ENCODE data around the gene TENM3.

Gene TENM3

DNA sequence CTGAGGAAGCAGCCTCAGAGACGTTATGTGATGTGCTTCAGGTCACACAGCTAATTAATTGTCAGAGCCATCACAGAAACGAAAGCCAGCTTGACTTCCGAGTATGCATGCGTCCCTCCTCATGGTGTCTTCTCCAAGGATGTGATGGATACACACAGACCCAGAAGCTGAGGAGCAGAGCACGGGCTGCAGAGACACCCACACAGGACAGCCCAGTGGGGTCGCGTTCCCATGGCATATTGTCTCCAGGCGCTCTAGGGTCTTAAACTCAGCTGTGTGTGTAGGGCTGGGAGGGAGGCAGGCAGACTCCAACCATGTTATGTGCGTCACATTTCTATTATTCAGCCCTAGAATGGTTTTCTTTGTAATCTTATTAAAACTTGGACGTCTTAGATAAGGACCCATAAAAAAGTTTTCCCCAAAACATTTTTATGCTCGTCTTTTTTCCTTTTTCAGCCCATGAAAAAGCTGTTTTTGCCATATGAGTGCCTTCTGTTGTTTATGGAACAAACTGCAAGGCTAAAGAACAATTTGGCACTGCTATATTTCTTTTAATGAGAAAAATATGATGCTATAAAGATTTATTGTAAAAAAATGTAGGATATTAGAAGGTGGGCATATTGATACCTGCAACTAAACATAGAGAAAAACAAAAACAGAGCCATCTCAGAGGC is 48.5 kb downstream of the TENM3 start:
- no peak for DNase-seq

DNA sequence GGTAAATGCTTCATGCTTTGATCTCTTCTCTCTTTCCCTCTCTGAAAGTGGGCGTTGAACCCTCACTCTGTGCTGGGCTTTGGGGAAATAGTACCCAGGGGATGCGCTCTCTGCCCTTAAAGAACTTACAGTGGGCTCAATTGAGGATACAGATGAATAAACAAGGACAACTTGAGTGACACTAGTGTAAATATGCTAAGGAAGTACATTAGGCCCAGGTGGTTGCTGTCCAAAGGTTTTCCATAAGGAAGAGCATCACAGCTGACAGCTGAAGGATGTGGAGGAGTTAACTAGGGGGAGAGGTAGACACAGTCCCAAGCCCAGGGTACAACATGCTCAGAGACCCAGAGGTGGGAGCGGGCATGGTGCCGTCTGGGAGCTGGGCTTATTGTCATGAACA is 49.4 kb downstream of the TENM3 start:
- no peak for DNase-seq

DNA sequence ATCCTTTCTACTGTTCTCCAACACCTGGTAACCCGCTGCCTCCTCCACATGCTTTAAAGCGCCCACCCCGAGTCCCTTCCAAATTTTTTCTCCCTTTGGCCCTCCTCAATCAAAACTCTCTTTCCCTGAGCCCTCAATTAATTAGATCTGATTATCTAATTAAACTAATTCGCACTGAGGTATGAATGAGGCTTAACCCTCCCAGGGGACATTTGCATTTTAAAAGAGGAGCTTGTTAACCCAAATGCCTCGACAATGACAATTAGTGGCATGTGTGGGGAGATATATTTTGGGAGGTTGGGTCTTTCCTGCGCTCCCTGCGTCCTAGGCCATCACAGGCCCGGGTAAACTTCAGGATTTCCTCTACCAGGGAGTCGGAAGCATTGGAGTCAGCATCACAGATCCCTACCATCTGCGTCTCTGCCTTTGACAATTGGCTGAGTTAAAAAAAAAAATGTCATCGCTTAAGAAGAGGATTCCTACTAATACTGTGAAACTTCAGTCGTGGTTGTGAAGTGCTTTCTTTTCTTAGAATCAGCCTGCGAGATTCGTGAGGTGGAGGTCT is 50.6 kb downstream of the TENM3 start:
- DNase-seq: no peak

DNA sequence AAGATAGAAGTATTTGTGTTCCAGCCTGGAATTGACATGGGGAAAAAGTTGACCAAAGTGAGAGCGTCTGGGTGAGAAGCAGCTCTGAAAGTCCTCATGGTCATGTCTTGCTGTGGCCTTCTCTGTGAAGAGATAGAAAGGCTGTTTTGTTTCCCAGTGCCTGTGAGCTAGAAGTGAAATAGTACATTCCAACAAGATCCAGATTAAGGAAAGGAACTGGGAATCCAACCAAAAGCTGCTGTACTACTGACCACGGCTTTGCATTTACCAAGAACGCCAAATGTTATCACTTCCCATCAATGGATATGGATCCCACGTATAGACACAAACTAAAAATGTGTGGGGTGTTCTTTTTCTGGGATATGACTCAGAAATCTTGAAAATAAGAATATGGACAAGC is 51.2 kb downstream of the TENM3 start:
- DNase-seq: no peak

DNA sequence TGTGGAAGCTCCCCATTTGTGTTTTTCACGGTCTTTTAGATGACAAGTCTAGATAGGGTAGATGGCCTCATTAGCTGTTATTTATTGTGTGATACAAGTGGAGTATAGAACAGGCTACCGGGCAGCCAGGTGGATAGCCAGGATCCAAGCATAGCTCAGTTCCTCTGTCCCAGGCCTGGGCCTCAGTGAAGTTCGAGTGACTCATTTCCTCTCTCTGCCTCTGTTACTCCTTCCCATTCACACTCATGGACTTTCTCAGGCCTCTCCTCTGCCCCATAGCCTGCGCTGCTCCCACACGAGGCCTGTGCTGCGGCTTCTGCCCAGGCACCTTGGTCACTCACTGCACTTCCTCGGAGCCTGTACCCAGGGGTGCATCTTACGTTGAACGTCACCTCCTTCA is 54.5 kb downstream of the TENM3 start:
- DNase-seq: no peak

GRCh38 chr4:182301736-182302135 is 58.5 kb downstream of the TENM3 start:
- DNase-seq: no peak

DNA sequence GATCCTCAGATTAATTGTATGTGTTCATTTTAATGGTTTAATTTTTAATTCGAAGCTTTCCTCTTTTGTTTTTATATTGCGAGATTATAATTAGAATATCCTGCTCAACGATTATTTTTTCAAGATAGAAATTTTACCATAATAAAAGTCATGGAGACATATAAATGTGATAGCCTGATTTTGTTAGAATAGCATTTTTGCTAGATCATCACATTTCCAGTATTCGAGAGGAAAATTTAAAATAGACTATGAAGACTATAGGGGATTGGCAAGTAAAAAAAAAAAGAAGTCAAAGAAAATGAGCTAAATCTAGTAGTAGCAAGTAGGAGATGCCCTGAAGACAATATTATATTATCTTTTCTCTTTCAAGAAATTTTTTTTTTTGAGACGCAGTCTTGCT is 60.6 kb downstream of the TENM3 start:
- no peak for DNase-seq

DNA sequence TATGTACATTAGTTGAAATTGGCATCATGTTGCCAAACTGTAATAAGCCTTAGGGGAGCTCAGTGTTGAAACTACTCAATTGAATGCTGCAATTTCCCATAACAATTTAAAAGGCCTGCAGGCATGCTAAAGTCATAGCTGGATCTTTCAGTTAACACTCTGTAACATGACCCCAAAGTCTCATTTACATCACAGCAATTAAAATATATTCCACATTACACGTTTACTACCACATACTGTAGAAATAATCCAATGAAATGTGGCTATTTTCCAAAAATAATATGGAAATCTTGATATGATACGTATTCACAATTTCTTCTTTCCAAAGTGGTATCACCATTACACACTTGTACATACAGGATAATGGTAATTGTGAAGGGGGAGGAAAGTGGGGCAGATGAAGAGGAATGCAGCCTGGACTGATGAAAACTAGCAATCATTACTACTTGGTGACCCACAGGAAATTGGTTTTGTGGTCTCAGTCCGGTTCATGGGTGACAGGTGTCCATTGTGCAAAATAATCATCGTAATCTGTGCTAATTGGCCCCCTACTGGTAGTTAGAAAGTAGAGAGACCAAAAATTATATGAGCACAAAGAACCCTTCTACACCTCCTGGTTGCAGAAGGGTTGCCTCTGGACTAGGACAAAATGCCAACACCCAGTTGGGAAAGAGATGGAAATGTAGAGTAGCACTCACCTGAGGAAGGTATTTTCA is 63.7 kb downstream of the TENM3 start:
- DNase-seq: no peak

- DNase-seq: no peak
Measured at GRCh38 chr4:182307746-182308145, 64.5 kb downstream of the TENM3 start.

GRCh38 chr4:182309877-182310276 is 66.7 kb downstream of the TENM3 start:
- no peak for DNase-seq

- DNase-seq: no peak
Measured at GRCh38 chr4:182310316-182310715, 67.1 kb downstream of the TENM3 start.

DNA sequence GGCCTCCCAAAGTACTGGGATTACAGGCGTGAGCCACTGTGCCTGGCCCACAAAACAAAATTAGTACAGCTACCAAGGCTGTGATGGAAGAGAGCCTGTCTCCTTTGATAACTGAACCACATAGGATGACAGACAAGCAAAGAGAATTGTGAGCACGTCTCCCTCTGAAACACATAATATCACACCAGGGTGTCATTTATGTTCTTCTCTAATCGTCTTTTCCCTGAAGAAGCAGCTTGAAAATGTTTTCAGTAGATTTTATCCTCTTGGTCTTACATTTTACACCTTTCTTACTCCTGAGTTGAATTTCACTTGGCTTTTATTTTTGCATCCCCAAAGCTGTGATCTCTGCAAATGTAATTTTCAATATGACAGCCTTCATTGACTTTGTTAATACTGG is 67.8 kb downstream of the TENM3 start:
- DNase-seq: no peak

GRCh38 chr4:182314537-182314936 is 71.3 kb downstream of the TENM3 start:
- DNase-seq: no peak

- DNase-seq: no peak
Measured at GRCh38 chr4:182318256-182318655, 75.1 kb downstream of the TENM3 start.

GRCh38 chr4:182320092-182320491 is 76.9 kb downstream of the TENM3 start:
- no peak for DNase-seq

- DNase-seq: no peak
Measured at GRCh38 chr4:182320580-182320979, 77.4 kb downstream of the TENM3 start.

DNA sequence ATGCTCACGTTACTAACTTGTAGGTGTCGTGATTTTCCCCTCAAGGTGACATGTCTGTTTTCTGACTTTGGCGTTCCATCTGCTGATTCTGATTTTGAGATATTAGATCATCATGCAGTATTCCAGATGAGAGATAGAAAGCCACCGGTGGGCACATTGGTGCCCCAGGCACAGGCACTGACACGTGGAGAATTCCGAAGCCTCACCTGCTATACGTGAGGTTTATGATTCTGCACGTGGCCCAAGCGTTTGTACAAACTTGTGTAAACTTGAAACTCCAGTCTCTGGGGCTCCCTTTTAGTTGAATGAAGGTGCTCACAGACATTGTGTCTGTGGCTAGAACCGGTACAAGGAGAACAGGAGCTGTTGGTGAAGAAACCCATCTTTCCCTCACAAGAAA is 81.1 kb downstream of the TENM3 start:
- no peak for DNase-seq

- DNase-seq: no peak
Measured at GRCh38 chr4:182325397-182325796, 82.2 kb downstream of the TENM3 start.

DNA sequence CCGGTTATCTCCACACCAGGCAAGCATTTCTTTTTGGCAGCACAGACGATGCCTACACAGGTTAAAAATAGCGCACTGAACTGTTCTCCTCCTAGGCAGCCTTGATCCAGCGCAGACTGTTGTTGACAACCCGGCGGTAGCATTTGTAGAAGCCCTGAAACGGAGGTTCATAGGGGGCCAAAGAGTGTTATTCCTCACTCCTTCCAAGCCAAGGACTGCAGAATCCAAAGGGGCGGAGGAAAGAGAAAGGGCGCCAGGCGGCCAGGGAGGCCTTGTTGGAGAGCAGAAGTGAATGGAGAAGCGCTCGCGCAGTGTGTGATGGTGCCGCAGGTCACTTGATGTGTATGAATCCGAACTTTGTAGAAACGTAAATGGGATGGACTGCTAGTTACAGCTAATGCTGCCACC is 82.7 kb downstream of the TENM3 start:
- DNase-seq: no peak

DNA sequence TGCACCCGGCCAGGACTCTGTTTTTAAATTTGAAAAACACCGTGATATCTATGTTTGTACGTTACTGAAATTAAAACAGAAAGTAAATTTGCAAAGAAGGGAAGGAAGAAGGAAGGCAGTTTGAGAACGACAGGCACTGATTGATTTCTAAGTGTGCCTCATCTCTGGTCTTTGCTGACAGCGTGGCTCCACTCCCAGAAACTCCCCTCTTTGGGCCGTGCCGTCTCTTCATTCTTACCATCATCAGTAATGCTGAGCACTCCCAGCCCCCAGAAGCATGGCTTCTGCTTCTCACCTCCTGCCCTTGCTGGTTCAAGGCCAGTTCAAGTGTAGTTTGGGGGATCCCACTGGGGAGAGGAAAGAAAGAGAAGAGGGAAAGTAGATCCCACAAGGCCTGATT is 85.3 kb downstream of the TENM3 start:
- DNase-seq: no peak

DNA sequence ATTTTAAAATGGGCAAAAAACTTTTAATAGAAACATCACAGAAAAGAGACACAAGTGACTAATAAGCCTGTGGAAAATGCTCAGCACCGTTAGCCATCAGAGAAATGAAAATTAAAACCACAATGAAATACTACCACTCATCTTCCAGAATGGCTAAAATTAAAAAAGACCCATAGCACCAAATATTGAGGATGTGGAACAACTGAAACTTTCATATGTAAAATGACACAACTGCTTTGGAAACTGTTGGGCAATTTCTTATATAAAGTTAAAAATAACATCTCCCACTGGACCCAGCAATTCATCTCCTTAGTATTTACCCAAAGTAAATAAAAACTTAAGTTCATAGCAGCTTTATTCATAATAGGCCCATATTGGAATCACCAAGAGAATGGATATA is 94.2 kb downstream of the TENM3 start:
- DNase-seq: no peak

DNA sequence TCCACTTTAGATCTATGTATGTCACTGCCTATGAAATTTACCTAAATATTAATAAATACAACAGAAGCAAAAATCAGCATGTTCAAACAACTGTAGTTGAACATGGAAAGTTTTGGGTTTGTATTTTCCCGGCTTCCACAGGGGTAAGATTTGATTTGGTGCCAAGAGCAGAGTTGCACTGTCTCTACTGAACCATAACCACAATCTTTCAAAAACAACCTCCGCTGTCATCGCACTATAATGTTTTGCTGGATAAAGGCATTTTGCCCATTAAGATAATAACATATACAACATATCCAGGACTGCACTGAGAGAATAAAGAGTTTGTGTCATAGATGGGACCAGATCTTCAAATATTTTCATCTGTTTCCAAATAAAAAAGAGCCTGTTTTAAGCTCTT is 94.9 kb downstream of the TENM3 start:
- no peak for DNase-seq

DNA sequence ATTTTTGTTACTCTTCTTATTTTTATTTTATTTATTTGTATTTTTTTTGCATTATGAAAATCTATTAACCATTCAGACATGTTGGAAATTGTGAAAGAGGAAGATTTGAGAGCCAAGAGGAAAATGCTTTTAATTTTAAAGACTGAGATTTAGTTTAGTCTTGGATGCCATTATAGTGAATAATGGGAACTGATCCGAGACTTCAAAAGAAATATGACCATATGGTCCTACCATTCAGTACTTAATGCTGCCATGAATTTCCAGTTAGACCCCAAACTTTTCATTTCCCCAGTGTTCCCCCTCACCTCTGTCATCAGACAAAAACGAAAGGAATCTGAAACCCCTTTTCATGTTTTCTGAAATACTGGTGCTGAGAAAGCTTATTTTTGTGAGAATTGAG is 95.5 kb downstream of the TENM3 start:
- DNase-seq: no peak

GRCh38 chr4:182339221-182339641 is 96.0 kb downstream of the TENM3 start:
- DNase-seq: no peak

DNA sequence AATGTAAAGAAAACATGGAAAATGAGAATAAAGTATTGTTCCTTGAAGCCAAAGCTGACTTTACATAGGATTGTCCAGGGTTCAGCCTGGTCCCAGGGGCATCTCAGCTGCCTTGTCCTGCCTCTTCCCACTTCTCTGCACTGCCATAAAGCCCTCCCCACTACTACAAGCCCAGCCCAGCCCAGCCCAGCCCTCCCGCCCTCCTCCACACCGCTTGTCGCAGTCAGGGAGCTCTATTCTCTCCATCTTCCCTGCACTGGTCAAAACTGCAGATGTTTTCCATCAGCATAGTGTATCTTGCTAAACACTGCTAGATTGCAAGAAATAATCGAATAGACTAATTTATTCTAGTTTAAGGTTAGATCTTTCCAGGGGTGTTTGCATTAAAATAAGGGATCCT is 100.3 kb downstream of the TENM3 start:
- no peak for DNase-seq
